Upper lobe of left lung (tissue), 6 donors: ENCODE data around the gene DYRK2. TPM values are rescaled to one million over a fixed set of nuclear protein-coding genes. Genes with fewer than 3 reads are reported as not detected.
A peak's percentile ranks its signal among the peaks of the same experiment; 100 is the strongest.

Experiments
- ATAC-seq, 2 donors: fragments of 200-7000 bp; cut with Tn5 transposase; one replicate each; pipeline ENCODE4 v1.9.1; 2022; ENCODE audit warnings: mild to moderate bottlenecking in 2 of 2, moderate library complexity in 2 of 2; ENCODE audit not compliant: low FRiP score in 2 of 2
- DNase-seq, 2 donors: peaks; one replicate each; pipeline ENCODE4 v3.0.0-alpha.2; 2019 to 2020
- H3K27ac ChIP-seq, 4 donors: fragments of 200-600 bp; sonication (generic); one replicate each; pipeline ENCODE4 v1.5.1; 2016 to 2019
- H3K27me3 ChIP-seq, 4 donors: fragments of 200-600 bp; sonication (generic); one replicate each; pipeline ENCODE4 v1.5.1; 2017 to 2019
- H3K36me3 ChIP-seq, 4 donors: fragments of 200-600 bp; sonication (generic); one replicate each; pipeline ENCODE4 v1.5.1; 2016 to 2019
- H3K4me1 ChIP-seq, 4 donors: fragments of 200-600 bp; sonication (generic); one replicate each; pipeline ENCODE4 v1.5.1; 2018 to 2019
- H3K4me3 ChIP-seq, 4 donors: fragments of 200-600 bp; sonication (generic); one replicate each; pipeline ENCODE4 v1.5.1; 2017 to 2019; ENCODE audit warnings: mild to moderate bottlenecking in 2 of 4, moderate library complexity in 1 of 4
- H3K9me3 ChIP-seq, 4 donors: fragments of 200-600 bp; sonication (generic); one replicate each; pipeline ENCODE4 v1.5.1; 2018 to 2019
- EP300 ChIP-seq, 4 donors: sonication (generic); formaldehyde crosslinking; IDR thresholded peaks; one replicate each; pipeline ENCODE4 v1.5.1; 2017; ENCODE audit warnings: antibody characterized with exemption in 4 of 4, control low read depth in 2 of 4
- POLR2A ChIP-seq, 4 donors: fragments of 450-650 bp; IDR thresholded peaks; one replicate each; pipeline ENCODE4 v1.5.1; 2016 to 2017; ENCODE audit warnings: antibody characterized with exemption in 4 of 4, mild to moderate bottlenecking in 2 of 4
- POLR2AphosphoS5 ChIP-seq, 2 donors: sonication (generic); formaldehyde crosslinking; IDR thresholded peaks; one replicate each; pipeline ENCODE4 v1.5.1; 2017; ENCODE audit warnings: antibody characterized with exemption in 2 of 2
- WGBS, 2 donors: methylation state at CpG; one replicate each; pipeline ENCODE4 v1.1.5; 2017 to 2018; 5-methylcytosine and 5-hydroxymethylcytosine counted together
- total RNA-seq, 6 donors: library from RNA; depleted of rRNA in 4 of 6; stranded (reverse); fragments of >200 nt in 4 of 6; gene quantifications; one replicate each; pipeline versions ENCODE4 v1.1.0 to v1.2.1, GENCODE V29; 2016 to 2021
- TF ChIP-seq, protein P1 (sequence below), 6 experiments: fragments of 450-650 bp in 4 of 6; fragments of 200-600 bp in 2 of 6; sonication (generic) in 2 of 6; IDR thresholded peaks; one replicate each; pipeline ENCODE4 v1.5.1; 2016 to 2019; ENCODE audit warnings: antibody characterized with exemption in 6 of 6
- donor health status: DM: no; HTN: no; CAD: no; lungs with moderate emphysema.
- donor health status: DM: no; HTN: yes; CAD: no; lungs with severe emphysema.

DYRK2 gene
- total RNA-seq, 6 donors from 2014 or later, result 11.3 to 54.5 (median 17.9) TPM

DNA sequence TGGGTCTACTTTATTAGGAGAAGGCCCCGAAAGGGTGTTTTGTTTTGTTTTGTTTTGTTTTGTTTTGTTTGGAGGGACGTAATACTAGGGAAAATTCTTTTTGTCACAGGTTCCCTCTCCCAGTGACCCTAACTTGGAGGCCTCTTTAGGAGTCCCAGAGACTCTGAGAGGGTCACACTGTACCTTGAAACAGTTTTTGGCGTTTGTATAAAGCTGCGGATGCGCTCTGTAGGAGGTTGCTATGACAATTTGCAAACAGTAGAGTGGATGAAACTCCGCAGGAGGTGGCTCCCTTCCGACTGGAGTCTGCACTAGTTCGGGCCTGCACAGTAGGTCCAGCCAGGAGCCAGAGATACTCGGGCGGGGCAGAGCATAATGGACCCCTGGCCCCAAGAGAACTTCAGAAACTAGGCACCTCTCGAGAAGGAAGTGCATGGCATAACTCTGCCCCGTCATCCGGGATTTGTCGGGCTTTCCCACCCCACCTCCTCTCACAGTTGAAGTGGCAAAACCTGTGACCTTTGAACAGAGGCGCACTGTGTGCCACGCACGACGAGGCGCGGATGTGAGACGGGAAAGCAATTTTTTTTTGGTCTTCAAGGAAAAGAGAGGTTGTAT is 1.3 kb upstream of the DYRK2 start:
- peak overlapping the region; percentile 82 to 97 (median 92) for H3K27ac ChIP-seq
- ATAC-seq (peak in 1 of 2 donors; percentile 38), DNase-seq (peak; percentile 29 to 30)
- TF ChIP-seq POLR2AphosphoS5 (IDR thresholded peaks at IDR 0.05) (no peak), POLR2A (IDR thresholded peaks at IDR 0.05) (no peak), EP300 (IDR thresholded peaks at IDR 0.05) (no peak)
- TF ChIP-seq, protein P1, sequence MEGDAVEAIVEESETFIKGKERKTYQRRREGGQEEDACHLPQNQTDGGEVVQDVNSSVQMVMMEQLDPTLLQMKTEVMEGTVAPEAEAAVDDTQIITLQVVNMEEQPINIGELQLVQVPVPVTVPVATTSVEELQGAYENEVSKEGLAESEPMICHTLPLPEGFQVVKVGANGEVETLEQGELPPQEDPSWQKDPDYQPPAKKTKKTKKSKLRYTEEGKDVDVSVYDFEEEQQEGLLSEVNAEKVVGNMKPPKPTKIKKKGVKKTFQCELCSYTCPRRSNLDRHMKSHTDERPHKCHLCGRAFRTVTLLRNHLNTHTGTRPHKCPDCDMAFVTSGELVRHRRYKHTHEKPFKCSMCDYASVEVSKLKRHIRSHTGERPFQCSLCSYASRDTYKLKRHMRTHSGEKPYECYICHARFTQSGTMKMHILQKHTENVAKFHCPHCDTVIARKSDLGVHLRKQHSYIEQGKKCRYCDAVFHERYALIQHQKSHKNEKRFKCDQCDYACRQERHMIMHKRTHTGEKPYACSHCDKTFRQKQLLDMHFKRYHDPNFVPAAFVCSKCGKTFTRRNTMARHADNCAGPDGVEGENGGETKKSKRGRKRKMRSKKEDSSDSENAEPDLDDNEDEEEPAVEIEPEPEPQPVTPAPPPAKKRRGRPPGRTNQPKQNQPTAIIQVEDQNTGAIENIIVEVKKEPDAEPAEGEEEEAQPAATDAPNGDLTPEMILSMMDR (IDR thresholded peaks at IDR 0.05), result no peak
- no peaks in the 10 kb centered on the region for H3K27me3 ChIP-seq
- peaks cover 9 to 20% (median 17%) of the 10 kb centered on the region in 4 donors for H3K4me1 ChIP-seq
- WGBS, 2 donors, result 48 to 54% methylated on average over 20 to 21 of the region's 21 CpGs
- peak overlapping the region in 3 of 4 donors; percentile 91 to 99 (median 98) for H3K4me3 ChIP-seq
- no peaks in the 10 kb centered on the region for H3K36me3 ChIP-seq
- no peaks in the 10 kb centered on the region for H3K9me3 ChIP-seq

DNA sequence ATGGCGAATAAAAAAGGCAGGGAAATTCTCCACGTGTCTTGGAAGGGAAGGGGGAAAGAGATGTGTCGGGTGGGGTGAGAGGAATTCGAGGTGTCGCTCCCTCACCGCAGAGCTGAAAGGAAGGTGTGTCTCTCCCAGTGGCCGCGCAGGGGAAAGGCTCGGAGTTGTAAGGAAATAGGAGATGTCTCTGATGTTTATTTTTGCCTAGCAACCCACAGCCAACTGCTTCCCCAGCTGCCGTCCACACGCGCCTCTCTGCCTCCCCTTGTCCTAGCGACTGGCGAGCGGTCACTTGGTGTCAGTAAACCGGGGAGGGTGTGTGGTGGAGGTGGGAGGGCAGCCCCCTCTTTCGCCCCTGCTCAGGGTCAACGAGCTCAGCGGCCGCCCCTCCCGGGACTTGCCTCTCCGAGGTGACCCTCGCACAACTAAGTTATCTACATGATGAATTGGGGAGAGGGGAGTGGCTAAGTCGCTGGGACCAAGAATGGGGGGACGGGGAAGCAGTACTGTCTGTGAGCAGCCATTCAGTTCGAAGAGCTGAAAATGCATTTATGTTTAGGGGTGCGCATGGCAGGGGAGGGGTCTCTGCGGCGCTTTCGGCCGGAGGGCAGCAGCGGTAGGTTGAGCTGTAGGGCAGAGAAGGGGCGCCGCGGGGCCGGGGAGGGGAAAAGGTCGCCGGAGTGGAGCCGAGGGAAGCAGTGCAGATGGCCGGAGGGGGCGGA is 585 bp upstream of the DYRK2 start:
- Histone ChIP-seq H3K27ac (peak overlapping the region; percentile 82 to 97 (median 92)), H3K4me1 (peaks cover 9 to 24% (median 19%) of the 10 kb centered on the region in 4 donors), H3K4me3 (peak overlapping the region; percentile 69 to 99 (median 94)), H3K27me3 (no peaks in the 10 kb centered on the region), H3K36me3 (no peaks in the 10 kb centered on the region), H3K9me3 (no peaks in the 10 kb centered on the region)
- WGBS, 2 donors, result 1 to 2% methylated on average over 33 to 40 of the region's 41 CpGs
- TF ChIP-seq POLR2A (IDR thresholded peaks at IDR 0.05) (peak in 2 of 4 donors; percentile 27 to 39), EP300 (IDR thresholded peaks at IDR 0.05) (no peak), POLR2AphosphoS5 (IDR thresholded peaks at IDR 0.05) (peak in 1 of 2 donors; percentile 64)
- TF ChIP-seq, protein P1 (IDR thresholded peaks at IDR 0.05), result peak in 5 of 6 experiments; percentile 28 to 69 (median 42)
- ATAC-seq (peak; percentile 87 to 90), DNase-seq (peak; percentile 82 to 87)

DNA sequence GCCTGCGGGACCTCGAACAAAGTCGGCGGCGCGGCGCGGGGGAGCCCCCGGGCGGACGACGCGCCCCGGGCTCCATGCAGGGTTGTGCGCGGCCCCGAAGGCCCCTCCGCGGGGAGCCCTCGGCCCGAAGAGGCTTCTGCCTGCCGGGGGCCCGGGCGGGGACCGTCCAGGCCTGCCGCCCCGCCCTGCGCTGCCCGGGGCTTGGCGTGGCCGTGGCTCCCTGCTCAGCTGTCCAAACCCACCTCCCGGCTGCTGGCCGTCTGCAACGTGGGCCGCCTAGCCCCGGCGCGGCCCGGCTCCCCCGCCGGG is 670 bp downstream of the DYRK2 start:
- Histone ChIP-seq H3K9me3 (no peaks in the 10 kb centered on the region), H3K27me3 (no peaks in the 10 kb centered on the region), H3K27ac (peak overlapping the region; percentile 89 to 97 (median 92)), H3K36me3 (no peaks in the 10 kb centered on the region), H3K4me3 (peak overlapping the region; percentile 84 to 99 (median 94)), H3K4me1 (peaks cover 9 to 25% (median 19%) of the 10 kb centered on the region in 4 donors)
- TF ChIP-seq EP300 (IDR thresholded peaks at IDR 0.05) (no peak), POLR2A (IDR thresholded peaks at IDR 0.05) (no peak), POLR2AphosphoS5 (IDR thresholded peaks at IDR 0.05) (no peak)
- TF ChIP-seq, protein P1 (IDR thresholded peaks at IDR 0.05), result no peak
- no peak for DNase-seq
- peak in 1 of 2 donors; percentile 23 for ATAC-seq
- 0% methylated on average over 27 of the region's 41 CpGs; no CpG with 5 or more reads in 1 of the 2 donors for WGBS, 2 donors

DNA sequence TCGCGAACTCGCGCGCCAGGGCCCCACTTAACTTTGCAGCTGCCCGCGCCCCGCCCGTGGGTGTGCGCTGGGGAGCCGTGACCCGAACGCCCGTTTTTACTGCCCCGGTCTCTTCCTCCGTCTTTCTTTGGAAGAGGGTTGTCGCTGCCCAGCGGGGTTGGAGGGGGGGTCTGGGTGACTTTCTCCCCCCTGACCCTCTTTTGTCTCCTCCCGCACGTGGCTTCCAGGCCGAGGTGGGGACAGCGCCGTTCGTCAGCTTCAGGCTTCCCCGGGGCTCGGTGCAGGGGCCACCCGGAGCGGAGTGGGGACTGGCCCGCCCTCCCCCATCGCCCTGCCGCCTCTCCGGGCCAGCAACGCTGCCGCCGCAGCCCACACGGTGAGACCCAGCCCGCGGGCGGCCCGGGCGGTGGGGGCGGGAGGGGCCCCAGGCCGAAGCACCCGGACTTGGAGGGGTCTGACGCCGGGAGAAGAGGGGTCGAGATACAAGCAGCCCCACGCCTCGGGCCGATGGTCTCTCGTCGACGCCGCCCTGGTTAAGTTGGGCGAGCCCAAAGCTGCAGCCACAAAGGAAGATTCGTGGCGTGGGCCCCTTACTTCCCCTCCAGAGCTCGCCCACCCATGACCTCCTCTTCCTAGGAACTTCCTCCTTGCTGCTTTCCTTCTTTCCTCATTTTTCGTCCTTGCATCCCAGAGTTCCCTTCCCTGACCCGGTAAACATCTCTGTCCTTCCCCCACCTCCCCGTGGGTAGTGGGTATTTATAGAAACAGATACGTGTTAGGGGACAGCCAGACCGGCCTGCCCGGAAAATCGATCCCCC is 1.2 kb downstream of the DYRK2 start:
- H3K27me3 ChIP-seq, result no peaks in the 10 kb centered on the region
- peak overlapping the region; percentile 89 to 97 (median 92) for H3K27ac ChIP-seq
- peak; percentile 32 to 90 for DNase-seq
- H3K4me3 ChIP-seq, result peak overlapping the region; percentile 84 to 99 (median 94)
- H3K9me3 ChIP-seq, result no peaks in the 10 kb centered on the region
- 1 to 3% methylated on average over 17 to 37 of the region's 65 CpGs for WGBS, 2 donors
- TF ChIP-seq POLR2A (IDR thresholded peaks at IDR 0.05), result no peak
- TF ChIP-seq EP300 (IDR thresholded peaks at IDR 0.05), result no peak
- TF ChIP-seq, protein P1 (IDR thresholded peaks at IDR 0.05), result no peak
- peak in 1 of 2 donors; percentile 3 for TF ChIP-seq POLR2AphosphoS5 (IDR thresholded peaks at IDR 0.05)
- peak in 1 of 2 donors; percentile 29 for ATAC-seq
- H3K36me3 ChIP-seq, result no peaks in the 10 kb centered on the region
- H3K4me1 ChIP-seq, result peaks cover 9 to 25% (median 19%) of the 10 kb centered on the region in 4 donors
